Ovary (tissue), 9 donors: ENCODE data around the gene PGGHG. TPM values are rescaled to one million over a fixed set of nuclear protein-coding genes. Genes with fewer than 3 reads are reported as not detected.
A peak's percentile ranks its signal among the peaks of the same experiment; 100 is the strongest.

Source experiments
- DNase-seq, 5 donors: peaks; one replicate each; pipeline ENCODE4 v3.0.0-alpha.2; 2019 to 2020
- H3K27ac ChIP-seq, 2 donors: fragments of 200-600 bp; one replicate each; pipeline versions ENCODE4 v1.5.1 to v1.8.0; 2019 to 2022
- H3K27me3 ChIP-seq: fragments of 200-600 bp; one replicate; pipeline ENCODE4 v1.8.0; 2022
- H3K36me3 ChIP-seq: fragments of 200-600 bp; sonication (generic); one replicate; pipeline ENCODE4 v1.5.1; 2019
- H3K4me1 ChIP-seq: one replicate; pipeline ENCODE4 v1.8.1; 2013; ENCODE audit warnings: mild to moderate bottlenecking, moderate library complexity; ENCODE audit not compliant: insufficient read depth
- H3K4me3 ChIP-seq: fragments of 200-600 bp; sonication (generic); one replicate; pipeline ENCODE4 v1.5.1; 2017
- H3K9me3 ChIP-seq, 2 donors: fragments of 200-600 bp in 1 of 2; sonication (generic) in 1 of 2; one replicate each; pipeline versions ENCODE4 v1.5.1 to v1.8.1; 2013 to 2019; ENCODE audit warnings: mild to moderate bottlenecking in 1 of 2, moderate library complexity in 1 of 2
- CTCF ChIP-seq, 3 donors: fragments of 450-650 bp in 2 of 3; fragments of 200-600 bp in 1 of 3; IDR thresholded peaks; one replicate each; pipeline versions ENCODE4 v1.5.1 to v1.8.0; 2016 to 2022; ENCODE audit warnings: antibody characterized with exemption in 3 of 3, mild to moderate bottlenecking in 1 of 3
- EP300 ChIP-seq: sonication (generic); formaldehyde crosslinking; IDR thresholded peaks from one replicate; pipeline ENCODE4 v1.6.1; 2017; ENCODE audit warnings: antibody characterized with exemption
- POLR2A ChIP-seq: fragments of 450-650 bp; IDR thresholded peaks from one replicate; pipeline ENCODE4 v1.6.1; 2017; ENCODE audit warnings: antibody characterized with exemption, mild to moderate bottlenecking, moderate library complexity
- WGBS, 3 donors: extraction: QIAGEN DNeasy Blood & Tissue Kit in 1 of 3; methylation state at CpG; one replicate each; pipeline versions ENCODE4 v1.1.5 to v1.1.7; 2013 to 2017; 5-methylcytosine and 5-hydroxymethylcytosine counted together
- intact Hi-C, 4 donors: fragments of 100-400 bp; cut with DNase I; formaldehyde crosslinking; loops; one replicate each; pipeline versions ENCODE4 v1.11.0 to v1.15.1; 2022 to 2023
- polyA plus RNA-seq, 2 donors: library from polyadenylated mRNA; stranded (reverse); fragments of 200-250 nt in 1 of 2; fragments of 350-450 nt in 1 of 2; fragmentation: Illumina TruSeq in 1 of 2; extraction: RNeasy Lipid Tissue Mini Kit (QIAGEN cat#74804) in 1 of 2; gene quantifications; one replicate each; pipeline ENCODE4 v1.2.3, GENCODE V29; 2013 to 2014
- total RNA-seq, 7 donors: library from RNA; depleted of rRNA in 2 of 7; stranded (reverse); fragments of >200 nt in 2 of 7; fragmentation: NEBNext Ultra II Directional in 3 of 7; extraction: Animal tissue kit (Norgen Biotek cat#: 25700) in 3 of 7; gene quantifications; one replicate each; pipeline versions ENCODE4 v1.1.0 to v1.2.4, GENCODE V29; 2016 to 2023
- donor health status: DM: no; HTN: no; CAD: no; lungs with moderate emphysema.
- donor health status: DM: no; HTN: no; CAD: no.
- donor health status: Bipolar disorder and iron deficiency.
- donor health status: DM: yes; HTN: yes; CAD: no.
- donor health status: DM: no; HTN: no; CAD: no.
- donor health status: DM: yes; HTN: yes; CAD: no.

Gene PGGHG
- total and polyA plus RNA-seq, 9 donors: 0.25 to 21.3 (median 9.3) TPM

GRCh38 chr11:299081-299891 lies 10.4 kb downstream of the PGGHG start, which contains the start of gene IFITM5:
TSS of gene IFITM5 (minus strand) at chr11:299526. CDS start at chr11:299490, 36 bp downstream.
- no peaks in the 10 kb centered on the region for H3K27me3 ChIP-seq
- H3K4me1 ChIP-seq: no peaks in the 10 kb centered on the region
- H3K27ac ChIP-seq: no peak within 1 kb of the TSS
- no peak within 1 kb of the TSS for H3K4me3 ChIP-seq
- 46 to 53% (median 48%) methylated on average over 35 to 40 of the region's 40 CpGs for WGBS, 3 donors
- intact Hi-C loops: loop anchor here in 1 of 4 donors (5.0 kb wide), 1 partner anchor 213 kb away; no protein-coding TSS in a partner anchor
- TF ChIP-seq EP300 (no peak), POLR2A (no peak), CTCF (IDR thresholded peaks at IDR 0.05) (no peak)
- H3K36me3 ChIP-seq: no peaks in the 10 kb centered on the region
- peak in 2 of 5 donors; percentile 26 to 42 for DNase-seq
- H3K9me3 ChIP-seq: no peaks in the 10 kb centered on the region

GRCh38 chr11:299951-300735 lies 11.2 kb downstream of the PGGHG start:
- no peak overlapping the region for H3K27ac ChIP-seq
- no peaks in the 10 kb centered on the region for H3K9me3 ChIP-seq
- intact Hi-C loops: loop anchor here in 2 of 4 donors (5.0 to 10.0 kb wide), 3 partner anchors 65 to 212 kb away; partner anchors contain the start of genes BET1L (in 1 of the 2), PSMD13 (in 1 of the 2), RIC8A (in 1 of the 2) and SIRT3 (in 1 of the 2)
- no peak overlapping the region for H3K4me3 ChIP-seq
- no peak for TF ChIP-seq POLR2A
- TF ChIP-seq CTCF (IDR thresholded peaks at IDR 0.05): no peak
- TF ChIP-seq EP300: no peak
- H3K4me1 ChIP-seq: no peaks in the 10 kb centered on the region
- DNase-seq: peak in 2 of 5 donors; percentile 22 to 43
- no peaks in the 10 kb centered on the region for H3K36me3 ChIP-seq
- WGBS, 3 donors: 14 to 24% (median 19%) methylated on average over 20 of the region's 20 CpGs
- H3K27me3 ChIP-seq: no peaks in the 10 kb centered on the region

- Histone ChIP-seq H3K4me3 (no peak overlapping the region), H3K9me3 (no peaks in the 10 kb centered on the region), H3K27ac (no peak overlapping the region), H3K4me1 (peaks cover 3% of the 10 kb centered on the region), H3K36me3 (no peaks in the 10 kb centered on the region), H3K27me3 (no peaks in the 10 kb centered on the region)
- no peak for TF ChIP-seq POLR2A
- TF ChIP-seq CTCF (IDR thresholded peaks at IDR 0.05): no peak
- TF ChIP-seq EP300: no peak
- WGBS, 3 donors: 84 to 95% (median 88%) methylated on average over 12 of the region's 12 CpGs
- no peak for DNase-seq
- intact Hi-C loops: loop anchor here in 2 of 4 donors (10.0 kb wide), 2 partner anchors 69 to 99 kb away; partner anchors contain the start of genes BET1L (in 1 of the 2), PSMD13 (in 1 of the 2), RIC8A (in 1 of the 2) and SIRT3 (in 1 of the 2)
These were observed 14.4 kb downstream of the PGGHG start for GRCh38 chr11:303363-303762.

GRCh38 chr11:304061-304506 lies 15.2 kb downstream of the PGGHG start:
- no peaks in the 10 kb centered on the region for H3K36me3 ChIP-seq
- TF ChIP-seq EP300 (no peak), CTCF (IDR thresholded peaks at IDR 0.05) (no peak), POLR2A (no peak)
- 77 to 93% (median 79%) methylated on average over 52 of the region's 52 CpGs for WGBS, 3 donors
- intact Hi-C loops: loop anchor here in 2 of 4 donors (10.0 kb wide), 2 partner anchors 69 to 99 kb away; partner anchors contain the start of genes BET1L (in 1 of the 2), PSMD13 (in 1 of the 2), RIC8A (in 1 of the 2) and SIRT3 (in 1 of the 2)
- no peak overlapping the region for H3K27ac ChIP-seq
- no peaks in the 10 kb centered on the region for H3K9me3 ChIP-seq
- peak in 4 of 5 donors; percentile 38 to 71 (median 60) for DNase-seq
- H3K4me3 ChIP-seq: no peak overlapping the region
- H3K27me3 ChIP-seq: no peaks in the 10 kb centered on the region
- H3K4me1 ChIP-seq: peaks cover 3% of the 10 kb centered on the region
